Right renal pelvis (tissue), 4 donors: ENCODE results near the gene SIX1. TPM values are rescaled to one million over a fixed set of nuclear protein-coding genes. Genes with fewer than 3 reads are reported as not detected.

Experiments
- DNase-seq, 4 donors: peaks; one replicate each; pipeline ENCODE4 v3.0.0-alpha.2; 2013; ENCODE audit warnings: low read depth in 4 of 4, low spot score in 3 of 4, missing footprints in 1 of 4
- polyA plus RNA-seq, 4 donors: library from polyadenylated mRNA; unstranded; fragments of 120-200 nt; gene quantifications; one replicate each; pipeline ENCODE4 v1.2.1, GENCODE V29; 2013; ENCODE audit not compliant: insufficient read length in 4 of 4

SIX1 gene
- 10 to 100 TPM in 2 of 4 donors, 1 to 10 TPM in 2; 8.3 to 12.1 (median 10.1) TPM for polyA plus RNA-seq

- peak in 1 of 4 donors; percentile 68 for DNase-seq
These were observed at the start of gene SIX1 for GRCh38 chr14:60648934-60649874. SIX1 (minus strand) TSS chr14:60649477; CDS start chr14:60649189, 288 bp downstream.

GRCh38 chr14:60695327-60695726, 46.0 kb upstream of the SIX1 start:
- no peak for DNase-seq

- DNase-seq, result no peak
These were observed 42.3 kb upstream of the SIX1 start for GRCh38 chr14:60691383-60692113.

- no peak for DNase-seq
These were observed 37.6 kb upstream of the SIX1 start for GRCh38 chr14:60686865-60687264.

- no peak for DNase-seq
These were observed 34.9 kb upstream of the SIX1 start for GRCh38 chr14:60684203-60684602.

- DNase-seq, result no peak
These were observed 32.0 kb upstream of the SIX1 start for GRCh38 chr14:60681271-60681670.

- DNase-seq, result no peak
These were observed 31.2 kb upstream of the SIX1 start for GRCh38 chr14:60680511-60680910.

- DNase-seq, result no peak
These were observed 30.4 kb upstream of the SIX1 start for GRCh38 chr14:60679566-60680258.

GRCh38 chr14:60677701-60678100, 28.4 kb upstream of the SIX1 start:
- no peak for DNase-seq

GRCh38 chr14:60670989-60671388, 21.7 kb upstream of the SIX1 start:
- no peak for DNase-seq

GRCh38 chr14:60668431-60669112, 19.3 kb upstream of the SIX1 start:
- DNase-seq, result no peak

- DNase-seq, result no peak
These were observed 15.9 kb upstream of the SIX1 start for GRCh38 chr14:60665177-60665550.

- no peak for DNase-seq
These were observed 13.7 kb upstream of the SIX1 start for GRCh38 chr14:60662982-60663381.

GRCh38 chr14:60661721-60662120, 12.4 kb upstream of the SIX1 start:
- DNase-seq, result no peak

- DNase-seq, result no peak
These were observed 9.8 kb upstream of the SIX1 start for GRCh38 chr14:60658909-60659585.

- no peak for DNase-seq
These were observed 9.0 kb upstream of the SIX1 start for GRCh38 chr14:60658211-60658690.

GRCh38 chr14:60657456-60658210, 8.4 kb upstream of the SIX1 start:
- no peak for DNase-seq

- DNase-seq, result no peak
These were observed 7.6 kb upstream of the SIX1 start for GRCh38 chr14:60656686-60657455.
